Measurements from ENCODE around the gene NOS2. TPM values are rescaled to one million over a fixed set of nuclear protein-coding genes. Genes with fewer than 3 reads are reported as not detected.

NOS2 gene
- total RNA-seq, 1 experiment from 2014 or later = 0.67 TPM

GRCh38 chr17:27792095-27792494 is 8.2 kb downstream of the NOS2 start:
- no peak for TF ChIP-seq EZH2 (IDR thresholded peaks at IDR 0.05; ENCODE audit: borderline replicate concordance, low read depth, low read length, poor library complexity, severe bottlenecking)
- TF ChIP-seq, protein P1, sequence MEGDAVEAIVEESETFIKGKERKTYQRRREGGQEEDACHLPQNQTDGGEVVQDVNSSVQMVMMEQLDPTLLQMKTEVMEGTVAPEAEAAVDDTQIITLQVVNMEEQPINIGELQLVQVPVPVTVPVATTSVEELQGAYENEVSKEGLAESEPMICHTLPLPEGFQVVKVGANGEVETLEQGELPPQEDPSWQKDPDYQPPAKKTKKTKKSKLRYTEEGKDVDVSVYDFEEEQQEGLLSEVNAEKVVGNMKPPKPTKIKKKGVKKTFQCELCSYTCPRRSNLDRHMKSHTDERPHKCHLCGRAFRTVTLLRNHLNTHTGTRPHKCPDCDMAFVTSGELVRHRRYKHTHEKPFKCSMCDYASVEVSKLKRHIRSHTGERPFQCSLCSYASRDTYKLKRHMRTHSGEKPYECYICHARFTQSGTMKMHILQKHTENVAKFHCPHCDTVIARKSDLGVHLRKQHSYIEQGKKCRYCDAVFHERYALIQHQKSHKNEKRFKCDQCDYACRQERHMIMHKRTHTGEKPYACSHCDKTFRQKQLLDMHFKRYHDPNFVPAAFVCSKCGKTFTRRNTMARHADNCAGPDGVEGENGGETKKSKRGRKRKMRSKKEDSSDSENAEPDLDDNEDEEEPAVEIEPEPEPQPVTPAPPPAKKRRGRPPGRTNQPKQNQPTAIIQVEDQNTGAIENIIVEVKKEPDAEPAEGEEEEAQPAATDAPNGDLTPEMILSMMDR (conservative IDR thresholded peaks at IDR 0.05; ENCODE audit: low read depth, low read length) = no peak
- Histone ChIP-seq H3K27ac (ENCODE audit: low read depth, low read length, poor library complexity, severe bottlenecking) (no peak overlapping the region), H3K36me3 (ENCODE audit: insufficient read depth, low read length, poor library complexity, severe bottlenecking) (no peaks in the 10 kb centered on the region), H3K27me3 (replicated peaks; ENCODE audit: insufficient read depth, low read depth, low read length, poor library complexity) (peaks cover 18% of the 10 kb centered on the region), H3K9me3 (ENCODE audit: low read depth, low read length, poor library complexity, severe bottlenecking) (no peaks in the 10 kb centered on the region), H3K4me1 (ENCODE audit: insufficient read depth, low read length, poor library complexity, severe bottlenecking) (peaks cover 6% of the 10 kb centered on the region), H3K4me3 (ENCODE audit: low read depth, low read length, poor library complexity, severe bottlenecking) (no peak overlapping the region)
- ChIA-PET CTCF (no interaction called here), POLR2A (ENCODE audit: low non-redundant PET) (no interaction called here)
- no peak for DNase-seq (ENCODE audit: low spot score)
- BruUV-seq (replicated peaks) = no TSS peak
- intact Hi-C loops (cut with micrococcal nuclease; ENCODE audit: unreplicated experiment) = no loop called here

GRCh38 chr17:27788919-27789318 is 11.4 kb downstream of the NOS2 start:
- ChIA-PET POLR2A (ENCODE audit: low non-redundant PET) (no interaction called here), CTCF (no interaction called here)

GRCh38 chr17:27783440-27784350 is 16.6 kb downstream of the NOS2 start:
- no peak for DNase-seq (ENCODE audit: low spot score)
- POLR2A ChIA-PET (ENCODE audit: low non-redundant PET) = no interaction called here

More at GRCh38 chr17:27788919-27789318, 11.4 kb downstream of the NOS2 start:
- intact Hi-C loops (cut with micrococcal nuclease; ENCODE audit: unreplicated experiment) = no loop called here
- Histone ChIP-seq H3K4me3 (ENCODE audit: low read depth, low read length, poor library complexity, severe bottlenecking) (no peak overlapping the region), H3K36me3 (ENCODE audit: insufficient read depth, low read length, poor library complexity, severe bottlenecking) (no peaks in the 10 kb centered on the region), H3K9me3 (ENCODE audit: low read depth, low read length, poor library complexity, severe bottlenecking) (no peaks in the 10 kb centered on the region), H3K4me1 (ENCODE audit: insufficient read depth, low read length, poor library complexity, severe bottlenecking) (peaks cover 6% of the 10 kb centered on the region), H3K27me3 (replicated peaks; ENCODE audit: insufficient read depth, low read depth, low read length, poor library complexity) (peaks cover 9% of the 10 kb centered on the region), H3K27ac (ENCODE audit: low read depth, low read length, poor library complexity, severe bottlenecking) (no peak overlapping the region)
- TF ChIP-seq EZH2 (IDR thresholded peaks at IDR 0.05; ENCODE audit: borderline replicate concordance, low read depth, low read length, poor library complexity, severe bottlenecking) = no peak
- TF ChIP-seq, protein P1 (conservative IDR thresholded peaks at IDR 0.05; ENCODE audit: low read depth, low read length) = no peak
- no TSS peak for BruUV-seq (replicated peaks)
- DNase-seq (ENCODE audit: low spot score) = no peak

More at GRCh38 chr17:27783440-27784350, 16.6 kb downstream of the NOS2 start:
- CTCF ChIA-PET = no interaction called here
- Histone ChIP-seq H3K36me3 (ENCODE audit: insufficient read depth, low read length, poor library complexity, severe bottlenecking) (no peaks in the 10 kb centered on the region), H3K4me1 (ENCODE audit: insufficient read depth, low read length, poor library complexity, severe bottlenecking) (no peaks in the 10 kb centered on the region), H3K4me3 (ENCODE audit: low read depth, low read length, poor library complexity, severe bottlenecking) (no peak overlapping the region), H3K9me3 (ENCODE audit: low read depth, low read length, poor library complexity, severe bottlenecking) (no peaks in the 10 kb centered on the region), H3K27ac (ENCODE audit: low read depth, low read length, poor library complexity, severe bottlenecking) (no peak overlapping the region), H3K27me3 (replicated peaks; ENCODE audit: insufficient read depth, low read depth, low read length, poor library complexity) (no peaks in the 10 kb centered on the region)
- intact Hi-C loops (cut with micrococcal nuclease; ENCODE audit: unreplicated experiment) = no loop called here
- BruUV-seq (replicated peaks) = no TSS peak
- TF ChIP-seq, protein P1 (conservative IDR thresholded peaks at IDR 0.05; ENCODE audit: low read depth, low read length) = no peak
- TF ChIP-seq EZH2 (IDR thresholded peaks at IDR 0.05; ENCODE audit: borderline replicate concordance, low read depth, low read length, poor library complexity, severe bottlenecking) = no peak

All from A673 (cell line).